GM18505 (cell line): ENCODE results near the gene ADNP.
A peak's percentile ranks its signal among the peaks of the same experiment; 100 is the strongest.
"Not testable (repeated sequence)": the region's sequence is repeated elsewhere in the genome, so short reads cannot be mapped to it uniquely, and the experiment has no call there.

ENCODE experiments used
- ATAC-seq: cut with Tn5 transposase; IDR thresholded peaks from one replicate; pipeline ENCODE4 v1.9.1; 2021; ENCODE audit not compliant: unreplicated experiment
- POLR2A ChIP-seq: IDR thresholded peaks from 4 replicates; pipeline ENCODE4 v1.6.1; 2011; ENCODE audit warnings: borderline replicate concordance; ENCODE audit not compliant: insufficient read depth, insufficient read length; ENCODE audit errors: extremely low read depth

ADNP gene

DNA sequence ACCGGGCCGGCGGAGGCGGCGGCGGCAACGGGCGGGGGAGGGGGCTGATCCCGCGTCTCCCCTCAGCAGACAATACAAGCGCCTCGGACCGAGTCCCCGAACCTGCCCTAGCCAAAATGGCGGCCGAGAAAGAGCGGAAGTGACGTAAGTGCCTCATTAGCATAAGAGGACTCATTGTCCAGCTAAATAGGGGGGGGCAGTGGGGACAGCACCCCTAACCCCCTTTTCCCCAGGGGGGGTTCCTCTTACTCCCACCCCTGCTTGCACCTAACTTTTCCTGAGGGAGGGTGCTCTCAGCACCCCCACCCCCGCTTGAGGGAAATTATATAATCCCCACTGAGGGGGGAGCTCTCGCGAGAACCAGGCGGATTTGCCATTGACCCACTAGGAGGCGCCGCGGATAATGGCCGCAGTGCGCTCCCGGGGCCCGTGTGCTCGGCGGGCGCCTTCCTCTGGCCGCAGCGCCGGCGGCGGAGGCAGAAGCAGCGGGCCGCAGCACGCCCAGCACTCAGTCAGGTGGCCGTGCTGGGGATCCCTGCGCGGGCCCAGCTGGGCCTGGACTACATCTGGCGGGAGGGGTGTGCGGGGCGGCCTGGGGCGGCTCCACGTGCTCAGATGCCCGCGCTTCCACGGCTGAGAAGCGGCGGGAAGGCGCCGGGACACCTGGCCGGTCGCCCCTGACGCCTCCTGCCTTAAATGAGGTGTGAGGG lies at the start of gene ADNP:
Gene ADNP, minus strand, starts transcription at position 132 of the 710 bp plus-strand sequence. CDS start 27,441 bp downstream, outside the sequence.
- peak; percentile 64 for ATAC-seq
- TF ChIP-seq POLR2A = peak; percentile 82

DNA sequence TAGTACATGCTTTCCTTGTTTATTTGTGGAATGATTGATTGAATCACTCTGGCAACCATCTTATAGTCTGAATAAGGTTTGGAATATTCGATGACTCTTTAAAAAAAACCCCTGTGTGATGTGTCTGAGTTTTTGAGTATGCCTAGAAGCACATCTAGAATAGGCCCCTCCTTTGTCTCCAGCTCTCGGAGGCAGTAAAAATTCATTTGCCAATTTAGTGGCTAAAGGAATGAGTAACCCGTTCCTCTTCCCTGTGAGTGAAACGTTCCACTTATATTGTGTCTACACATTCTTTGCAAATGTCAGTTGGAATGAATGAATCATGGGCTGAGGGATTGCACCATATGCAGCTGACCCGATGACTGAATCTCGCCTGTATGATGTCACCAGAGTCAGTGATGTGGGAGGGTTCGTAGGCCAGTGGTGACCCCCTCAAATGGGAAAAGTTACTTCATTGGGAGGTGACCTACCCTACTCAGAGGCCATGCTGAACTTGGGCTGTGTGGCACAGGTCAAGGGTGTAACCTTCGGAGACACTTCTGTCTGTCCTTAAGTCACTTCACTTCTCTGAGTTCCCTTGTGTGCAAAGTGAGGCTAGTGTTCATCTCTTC lies 48.9 kb upstream of the ADNP start:
- no peak for ATAC-seq
- TF ChIP-seq POLR2A = no peak

- ATAC-seq = not testable (repeated sequence)
These were observed 47.3 kb upstream of the ADNP start for GRCh38 chr20:50978533-50978932.

DNA sequence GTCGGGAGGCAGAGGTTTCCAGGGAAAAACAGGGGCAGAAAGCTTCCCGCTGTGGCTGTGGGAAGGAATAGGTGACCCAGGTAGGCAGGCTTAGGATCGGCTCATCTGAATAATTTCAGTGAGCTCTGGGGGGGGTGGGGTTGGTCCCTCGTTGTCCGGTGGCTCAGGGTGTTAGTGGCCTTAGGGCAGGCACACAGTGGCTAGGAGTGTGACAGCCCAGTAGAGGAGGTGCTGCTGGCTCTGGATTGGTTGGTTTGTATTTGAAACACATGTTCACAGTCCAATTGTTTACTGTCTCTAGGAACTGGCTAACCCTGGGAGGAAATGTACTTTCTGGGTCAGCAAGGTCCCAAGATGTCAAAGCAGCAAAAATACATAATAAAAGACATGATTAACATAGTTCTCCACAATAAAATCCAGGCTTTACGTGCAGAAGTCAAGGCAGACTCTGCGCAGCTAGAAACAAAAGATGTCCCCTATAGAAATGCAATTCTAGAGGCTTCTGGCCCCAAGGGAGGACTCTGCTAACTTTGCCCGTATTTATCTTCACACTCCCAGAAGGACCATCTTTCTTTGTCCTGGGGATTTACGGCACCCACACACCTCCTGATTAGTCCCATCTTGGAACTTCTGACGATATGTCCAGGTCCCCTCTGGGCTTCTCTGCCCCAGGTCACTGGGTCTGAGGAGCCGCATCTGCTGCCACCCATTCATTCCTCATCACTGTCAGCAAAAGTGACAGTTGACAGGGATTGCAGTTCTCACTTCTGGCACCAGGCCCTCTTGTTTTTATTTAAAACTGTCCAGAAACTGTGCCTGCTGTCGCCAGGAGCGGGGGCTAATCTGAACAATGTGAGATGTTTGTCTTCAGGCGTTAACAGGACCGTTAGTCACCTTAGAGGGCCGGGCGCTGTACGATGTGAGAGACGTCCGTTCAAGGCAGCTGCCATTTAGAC lies 46.1 kb upstream of the ADNP start:
- no peak for ATAC-seq
- TF ChIP-seq POLR2A = no peak

DNA sequence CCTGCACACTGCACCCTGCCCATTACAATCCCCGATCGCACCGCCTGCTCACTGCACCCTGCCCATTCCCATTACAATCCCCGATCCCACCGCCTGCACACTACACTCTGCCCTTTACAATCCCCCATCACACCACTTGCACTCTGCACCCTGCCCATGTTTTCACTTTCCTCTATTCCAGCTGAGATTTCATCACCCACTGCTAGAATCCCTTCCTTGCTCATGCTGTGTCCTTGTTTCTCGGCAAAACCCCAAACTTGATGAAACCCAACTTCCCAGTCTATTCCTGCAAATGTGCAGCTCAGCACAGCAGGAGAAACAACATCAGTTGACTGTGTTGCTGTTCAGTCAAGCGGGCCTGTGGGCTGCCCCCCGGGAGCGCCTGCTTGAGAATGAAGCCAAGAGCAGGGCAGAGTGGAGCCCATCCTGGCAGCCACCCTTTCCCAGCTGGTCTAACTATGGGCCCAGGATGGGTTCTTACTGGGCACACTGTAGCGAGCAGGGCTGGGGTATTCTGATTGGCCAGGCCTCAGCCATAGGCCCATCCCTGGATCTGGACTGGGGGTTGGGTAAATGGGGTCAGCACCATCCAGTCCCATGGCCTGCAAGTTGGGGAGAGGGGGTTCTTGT lies 44.6 kb upstream of the ADNP start:
- no peak for ATAC-seq
- TF ChIP-seq POLR2A = no peak

- no peak for ATAC-seq
These were observed 38.7 kb upstream of the ADNP start for GRCh38 chr20:50969912-50970311.

GRCh38 chr20:50969435-50969834 lies 38.2 kb upstream of the ADNP start:
- TF ChIP-seq POLR2A = no peak
- ATAC-seq = no peak

More at GRCh38 chr20:50969912-50970311, 38.7 kb upstream of the ADNP start:
- TF ChIP-seq POLR2A = no peak

GRCh38 chr20:50968289-50968688 lies 37.1 kb upstream of the ADNP start:
- no peak for ATAC-seq

GRCh38 chr20:50967586-50967985 lies 36.3 kb upstream of the ADNP start:
- no peak for TF ChIP-seq POLR2A
- ATAC-seq = no peak

More at GRCh38 chr20:50968289-50968688, 37.1 kb upstream of the ADNP start:
- no peak for TF ChIP-seq POLR2A

DNA sequence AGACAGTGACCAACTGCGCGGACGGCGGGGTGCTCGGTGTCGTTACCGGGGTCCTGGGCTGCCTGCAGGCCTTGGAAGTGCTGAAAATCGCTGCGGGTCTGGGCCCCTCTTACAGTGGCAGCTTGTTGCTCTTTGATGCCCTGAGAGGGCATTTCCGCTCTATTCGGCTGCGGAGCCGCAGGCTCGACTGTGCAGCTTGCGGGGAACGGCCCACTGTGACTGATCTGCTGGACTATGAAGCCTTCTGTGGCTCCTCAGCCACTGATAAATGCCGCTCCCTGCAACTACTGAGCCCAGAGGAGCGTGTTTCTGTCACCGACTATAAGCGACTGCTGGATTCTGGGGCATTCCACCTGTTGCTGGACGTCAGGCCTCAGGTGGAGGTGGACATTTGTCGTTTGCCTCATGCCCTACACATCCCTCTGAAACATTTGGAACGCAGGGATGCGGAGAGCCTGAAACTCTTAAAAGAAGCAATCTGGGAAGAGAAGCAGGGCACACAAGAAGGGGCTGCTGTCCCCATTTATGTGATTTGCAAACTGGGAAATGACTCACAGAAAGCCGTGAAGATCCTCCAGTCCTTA lies 28.4 kb upstream of the ADNP start:
- no peak for TF ChIP-seq POLR2A
- no peak for ATAC-seq

- peak; percentile 34 for TF ChIP-seq POLR2A
- ATAC-seq = peak; percentile 77
These were observed 27.6 kb upstream of the ADNP start, which contains the start of gene MOCS3 for GRCh38 chr20:50958615-50959542. MOCS3 (plus strand) TSS chr20:50958818; CDS start chr20:50958843, 25 bp downstream.
